ENCODE results near the gene NCKAP5.

The NCKAP5 gene

GRCh38 chr2:133438848-133439564, 129.3 kb downstream of the NCKAP5 start:
- no peak overlapping the region for H3K23ac ChIP-seq (ENCODE audit: low read depth, low read length, poor library complexity)

GRCh38 chr2:133438026-133438425, 130.2 kb downstream of the NCKAP5 start:
- Histone ChIP-seq H2AFZ (ENCODE audit: low read length) (no peak overlapping the region), H2AK5ac (ENCODE audit: low read depth, low read length) (no peak overlapping the region), H3K4ac (ENCODE audit: low read length) (no peak overlapping the region), H2BK15ac (ENCODE audit: low read length) (no peak overlapping the region), H3K4me3 (ENCODE audit: low read length in 2 of 2) (no peak overlapping the region), H4K8ac (ENCODE audit: low read depth, low read length) (no peak overlapping the region), H4K91ac (ENCODE audit: low read depth, low read length, poor library complexity) (no peak overlapping the region), H3K36me3 (replicated peaks in 1 of 2; ENCODE audit: control insufficient read depth in 2 of 2, insufficient read depth in 2 of 2, low read length in 2 of 2) (peaks cover 0 to 82% of the 10 kb centered on the region in 2 donors), H3K4me2 (ENCODE audit: insufficient read depth, low read length, poor library complexity, severe bottlenecking) (no peak overlapping the region), H3K79me1 (ENCODE audit: low read depth, low read length) (no peaks in the 10 kb centered on the region), H2BK120ac (ENCODE audit: low read depth, low read length) (no peak overlapping the region), H2BK12ac (ENCODE audit: low read length) (no peak overlapping the region), H3K18ac (ENCODE audit: low read length) (no peak overlapping the region), H2BK5ac (ENCODE audit: low read length) (no peak overlapping the region), H3K4me1 (ENCODE audit: control insufficient read depth in 2 of 2, insufficient read depth in 1 of 2, low read depth in 1 of 2, low read length in 2 of 2) (peaks cover 0 to 5% of the 10 kb centered on the region in 2 donors), H3K9ac (ENCODE audit: low read depth, low read length, poor library complexity) (no peak overlapping the region), H3K9me3 (replicated peaks in 1 of 2; ENCODE audit: control insufficient read depth in 2 of 2, insufficient read depth in 1 of 2, low read depth in 1 of 2, low read length in 2 of 2) (no peaks in the 10 kb centered on the region), H3K14ac (ENCODE audit: low read length) (no peak overlapping the region), H3K23ac (ENCODE audit: low read depth, low read length, poor library complexity) (no peak overlapping the region), H3K27ac (replicated peaks; ENCODE audit: low read length) (no peak overlapping the region), H3K27me3 (ENCODE audit: control insufficient read depth in 3 of 3, insufficient read depth in 3 of 3, low read depth in 1 of 3, low read length in 3 of 3) (no peaks in the 10 kb centered on the region)
- DNase-seq (ENCODE audit: low spot score), result no peak

More at GRCh38 chr2:133438848-133439564, 129.3 kb downstream of the NCKAP5 start:
- H2AFZ ChIP-seq (ENCODE audit: low read length), result no peak overlapping the region
- H2AK5ac ChIP-seq (ENCODE audit: low read depth, low read length), result no peak overlapping the region
- no peak overlapping the region for H3K18ac ChIP-seq (ENCODE audit: low read length)
- H3K4me1 ChIP-seq (ENCODE audit: control insufficient read depth in 2 of 2, insufficient read depth in 1 of 2, low read depth in 1 of 2, low read length in 2 of 2), result peaks cover 0 to 5% of the 10 kb centered on the region in 2 donors
- H2BK120ac ChIP-seq (ENCODE audit: low read depth, low read length), result no peak overlapping the region
- no peak for DNase-seq (ENCODE audit: low spot score)
- no peak overlapping the region for H3K9ac ChIP-seq (ENCODE audit: low read depth, low read length, poor library complexity)
- no peak overlapping the region for H3K14ac ChIP-seq (ENCODE audit: low read length)
- no peaks in the 10 kb centered on the region for H3K9me3 ChIP-seq (replicated peaks in 1 of 2; ENCODE audit: control insufficient read depth in 2 of 2, insufficient read depth in 1 of 2, low read depth in 1 of 2, low read length in 2 of 2)
- H2BK15ac ChIP-seq (ENCODE audit: low read length), result no peak overlapping the region
- H2BK12ac ChIP-seq (ENCODE audit: low read length), result no peak overlapping the region
- H3K79me1 ChIP-seq (ENCODE audit: low read depth, low read length), result no peaks in the 10 kb centered on the region
- no peak overlapping the region for H4K8ac ChIP-seq (ENCODE audit: low read depth, low read length)
- H3K4me3 ChIP-seq (ENCODE audit: low read length in 2 of 2), result no peak overlapping the region
- no peak overlapping the region for H4K91ac ChIP-seq (ENCODE audit: low read depth, low read length, poor library complexity)
- H3K27me3 ChIP-seq (ENCODE audit: control insufficient read depth in 3 of 3, insufficient read depth in 3 of 3, low read depth in 1 of 3, low read length in 3 of 3), result no peaks in the 10 kb centered on the region
- no CpG with 5 or more reads among the region's 4 CpGs for WGBS, 2 donors (ENCODE audit: extremely low coverage in 2 of 2, insufficient read length in 2 of 2, insufficient replicate concordance in 1 of 2)
- H2BK5ac ChIP-seq (ENCODE audit: low read length), result no peak overlapping the region
- H3K4me2 ChIP-seq (ENCODE audit: insufficient read depth, low read length, poor library complexity, severe bottlenecking), result no peak overlapping the region
- H3K36me3 ChIP-seq (replicated peaks in 1 of 2; ENCODE audit: control insufficient read depth in 2 of 2, insufficient read depth in 2 of 2, low read length in 2 of 2), result peaks cover 0 to 83% of the 10 kb centered on the region in 2 donors
- no peak overlapping the region for H3K4ac ChIP-seq (ENCODE audit: low read length)
- no peak overlapping the region for H3K27ac ChIP-seq (replicated peaks; ENCODE audit: low read length)

GRCh38 chr2:133437492-133437891, 130.8 kb downstream of the NCKAP5 start:
- Histone ChIP-seq H3K79me1 (ENCODE audit: low read depth, low read length) (no peaks in the 10 kb centered on the region), H3K27ac (replicated peaks; ENCODE audit: low read length) (no peak overlapping the region), H3K4me1 (ENCODE audit: control insufficient read depth in 2 of 2, insufficient read depth in 1 of 2, low read depth in 1 of 2, low read length in 2 of 2) (peaks cover 0 to 5% of the 10 kb centered on the region in 2 donors), H2AK5ac (ENCODE audit: low read depth, low read length) (no peak overlapping the region), H2AFZ (ENCODE audit: low read length) (no peak overlapping the region), H3K18ac (ENCODE audit: low read length) (no peak overlapping the region), H3K9me3 (replicated peaks in 1 of 2; ENCODE audit: control insufficient read depth in 2 of 2, insufficient read depth in 1 of 2, low read depth in 1 of 2, low read length in 2 of 2) (no peaks in the 10 kb centered on the region), H3K4me2 (ENCODE audit: insufficient read depth, low read length, poor library complexity, severe bottlenecking) (no peak overlapping the region), H2BK15ac (ENCODE audit: low read length) (no peak overlapping the region), H2BK12ac (ENCODE audit: low read length) (no peak overlapping the region), H4K91ac (ENCODE audit: low read depth, low read length, poor library complexity) (no peak overlapping the region), H3K9ac (ENCODE audit: low read depth, low read length, poor library complexity) (no peak overlapping the region), H3K27me3 (ENCODE audit: control insufficient read depth in 3 of 3, insufficient read depth in 3 of 3, low read depth in 1 of 3, low read length in 3 of 3) (no peaks in the 10 kb centered on the region), H3K23ac (ENCODE audit: low read depth, low read length, poor library complexity) (no peak overlapping the region), H3K4me3 (ENCODE audit: low read length in 2 of 2) (no peak overlapping the region), H3K14ac (ENCODE audit: low read length) (no peak overlapping the region), H3K36me3 (replicated peaks in 1 of 2; ENCODE audit: control insufficient read depth in 2 of 2, insufficient read depth in 2 of 2, low read length in 2 of 2) (peaks cover 0 to 80% of the 10 kb centered on the region in 2 donors), H3K4ac (ENCODE audit: low read length) (no peak overlapping the region), H2BK5ac (ENCODE audit: low read length) (no peak overlapping the region), H2BK120ac (ENCODE audit: low read depth, low read length) (no peak overlapping the region), H4K8ac (ENCODE audit: low read depth, low read length) (no peak overlapping the region)
- DNase-seq (ENCODE audit: low spot score), result no peak
- WGBS, 2 donors (ENCODE audit: extremely low coverage in 2 of 2, insufficient read length in 2 of 2, insufficient replicate concordance in 1 of 2), result no CpG with 5 or more reads among the region's 3 CpGs

- Histone ChIP-seq H3K9ac (ENCODE audit: low read depth, low read length, poor library complexity) (no peak overlapping the region), H2BK12ac (ENCODE audit: low read length) (no peak overlapping the region), H2BK15ac (ENCODE audit: low read length) (no peak overlapping the region), H3K36me3 (replicated peaks in 1 of 2; ENCODE audit: control insufficient read depth in 2 of 2, insufficient read depth in 2 of 2, low read length in 2 of 2) (peaks cover 0 to 85% of the 10 kb centered on the region in 2 donors), H3K18ac (ENCODE audit: low read length) (no peak overlapping the region), H2AFZ (ENCODE audit: low read length) (no peak overlapping the region), H3K4me1 (ENCODE audit: control insufficient read depth in 2 of 2, insufficient read depth in 1 of 2, low read depth in 1 of 2, low read length in 2 of 2) (peaks cover 2 to 5% of the 10 kb centered on the region in 2 donors), H3K9me3 (replicated peaks in 1 of 2; ENCODE audit: control insufficient read depth in 2 of 2, insufficient read depth in 1 of 2, low read depth in 1 of 2, low read length in 2 of 2) (peaks cover 0 to 1% of the 10 kb centered on the region in 2 donors), H3K27me3 (ENCODE audit: control insufficient read depth in 3 of 3, insufficient read depth in 3 of 3, low read depth in 1 of 3, low read length in 3 of 3) (no peaks in the 10 kb centered on the region), H4K8ac (ENCODE audit: low read depth, low read length) (no peak overlapping the region), H3K14ac (ENCODE audit: low read length) (no peak overlapping the region), H4K91ac (ENCODE audit: low read depth, low read length, poor library complexity) (no peak overlapping the region), H3K27ac (replicated peaks; ENCODE audit: low read length) (no peak overlapping the region), H3K23ac (ENCODE audit: low read depth, low read length, poor library complexity) (no peak overlapping the region), H2AK5ac (ENCODE audit: low read depth, low read length) (no peak overlapping the region), H2BK120ac (ENCODE audit: low read depth, low read length) (no peak overlapping the region), H3K4me3 (ENCODE audit: low read length in 2 of 2) (no peak overlapping the region), H3K4me2 (ENCODE audit: insufficient read depth, low read length, poor library complexity, severe bottlenecking) (no peak overlapping the region), H3K79me1 (ENCODE audit: low read depth, low read length) (no peaks in the 10 kb centered on the region), H3K4ac (ENCODE audit: low read length) (no peak overlapping the region), H2BK5ac (ENCODE audit: low read length) (no peak overlapping the region)
- no peak for DNase-seq (ENCODE audit: low spot score)
- no CpG with 5 or more reads among the region's 5 CpGs for WGBS, 2 donors (ENCODE audit: extremely low coverage in 2 of 2, insufficient read length in 2 of 2, insufficient replicate concordance in 1 of 2)
Measured at GRCh38 chr2:133434959-133435668, 133.1 kb downstream of the NCKAP5 start.
